HepG2 (cell line): Measurements from ENCODE around the gene MACROD2. TPM values are rescaled to one million over a fixed set of nuclear protein-coding genes. Genes with fewer than 3 reads are reported as not detected.

ENCODE experiments used
- ATAC-seq: fragments of 200-7000 bp; cut with Tn5 transposase; 3 replicates; pipeline ENCODE4 v1.9.1; 2020; ENCODE audit warnings: mild to moderate bottlenecking, moderate library complexity
- BruUV-seq: library from RNA; stranded (reverse); fragments of 400-500 nt; replicated peaks from 2 replicates; lab custom pipeline; 2021; lab: Mats Ljungman, UMichigan
- CTCF ChIA-PET: fragments of 300-600 bp; formaldehyde crosslinking; extraction: SDS; loops from one replicate; lab custom pipeline; 2021; ENCODE audit warnings: low total read pairs, inconsistent platforms, low intra/inter-chr PET ratio; lab: Yijun Ruan, JAX
- POLR2A ChIA-PET: fragments of 350-600 bp; sonication (Branson Sonifier 250); formaldehyde crosslinking; loops from one replicate; lab custom pipeline; 2020; ENCODE audit warnings: antibody characterized with exemption, inconsistent platforms; lab: Yijun Ruan, JAX
- DNase-seq: peaks from one replicate; pipeline ENCODE4 v3.0.0-alpha.2; 2015; ENCODE audit warnings: low spot score
- FAIRE-seq: peaks from 3 replicates; lab custom pipeline; 2011; peaks lifted over from hg19 to GRCh38; lab: Jason Lieb, UNC
- H2AFZ ChIP-seq: one replicate; pipeline ENCODE4 v1.6.1; 2011; ENCODE audit warnings: low read length, inconsistent platforms
- H3K27ac ChIP-seq: fragments of 300-600 bp; 3 replicates; pipeline ENCODE4 v1.8.0; 2011; ENCODE audit warnings: mixed run types, mild to moderate bottlenecking, mixed read lengths, low read length, inconsistent platforms; ENCODE audit not compliant: insufficient read depth; ENCODE audit errors: extremely low read length
- H3K27me3 ChIP-seq, 2 experiments: fragments of 200-600 bp in 1 of 2; 2 replicates in 1 of 2; 3 replicates in 1 of 2; pipeline versions ENCODE4 v1.6.0 to v1.8.0; 2011; ENCODE audit warnings: low read length in 2 of 2, mild to moderate bottlenecking in 2 of 2, moderate library complexity in 2 of 2, inconsistent platforms in 1 of 2; ENCODE audit not compliant: insufficient read depth in 2 of 2, control insufficient read depth in 1 of 2
- H3K36me3 ChIP-seq, 2 experiments: fragments of 200-600 bp in 1 of 2; replicated peaks in 1 of 2; 2 replicates in 1 of 2; 3 replicates in 1 of 2; pipeline versions ENCODE4 v1.5.1 to v1.8.0; 2011; ENCODE audit warnings: low read length in 2 of 2, inconsistent platforms in 1 of 2; ENCODE audit not compliant: insufficient read depth in 2 of 2, control insufficient read depth in 1 of 2
- H3K4me1 ChIP-seq: 2 replicates; pipeline ENCODE4 v1.5.1; 2012; ENCODE audit warnings: low read length, inconsistent platforms; ENCODE audit not compliant: insufficient read depth
- H3K4me2 ChIP-seq: 2 replicates; pipeline ENCODE4 v1.6.0; 2011; ENCODE audit warnings: low read depth, low read length, inconsistent platforms
- H3K4me3 ChIP-seq, 3 experiments: fragments of 200-600 bp in 1 of 3; sonication (generic), shearing (Covaris generic) in 1 of 3; replicated peaks in 1 of 3; 2 replicates each; pipeline ENCODE4 v1.5.1; 2011 to 2016; ENCODE audit warnings: low read length in 3 of 3, inconsistent platforms in 2 of 3, low read depth in 2 of 3, mild to moderate bottlenecking in 2 of 3, control low read depth in 1 of 3, mixed read lengths in 1 of 3; ENCODE audit not compliant: insufficient read depth in 1 of 3
- H3K79me2 ChIP-seq: one replicate; pipeline ENCODE4 v1.6.1; 2011; ENCODE audit warnings: low read length, inconsistent platforms; ENCODE audit not compliant: insufficient read depth
- H3K9ac ChIP-seq: 2 replicates; pipeline ENCODE4 v1.6.0; 2011; ENCODE audit warnings: mild to moderate bottlenecking, low read depth, low read length, inconsistent platforms; ENCODE audit not compliant: insufficient read depth
- H3K9me3 ChIP-seq: 2 replicates; pipeline ENCODE4 v1.5.1; 2012; ENCODE audit warnings: mild to moderate bottlenecking, low read length
- H4K20me1 ChIP-seq: 2 replicates; pipeline ENCODE4 v1.6.0; 2011; ENCODE audit warnings: inconsistent platforms, mild to moderate bottlenecking, low read length, moderate library complexity; ENCODE audit not compliant: insufficient read depth
- ATF7 ChIP-seq, 2 experiments: fragments of 450-650 bp in 1 of 2; sonication (generic) in 1 of 2; formaldehyde crosslinking in 1 of 2; IDR thresholded peaks; 2 replicates each; pipeline versions ENCODE4 v1.4.0 to v1.6.1; 2016 to 2020; ENCODE audit warnings: antibody characterized with exemption in 1 of 2, mild to moderate bottlenecking in 1 of 2, missing genetic modification reagents in 1 of 2
- CBX5 ChIP-seq: sonication (generic); formaldehyde crosslinking; IDR thresholded peaks from 2 replicates; pipeline ENCODE4 v1.4.0; 2020; ENCODE audit warnings: missing genetic modification reagents, borderline replicate concordance
- FOSL2 ChIP-seq: sonication (generic); formaldehyde crosslinking; IDR thresholded peaks from 2 replicates; pipeline ENCODE4 v1.4.0; 2020; ENCODE audit warnings: missing genetic modification reagents
- HMG20A ChIP-seq: IDR thresholded peaks from 2 replicates; pipeline ENCODE4 v1.6.1; 2016; ENCODE audit warnings: borderline replicate concordance
- PHF20 ChIP-seq: sonication (generic); formaldehyde crosslinking; IDR thresholded peaks from 2 replicates; pipeline ENCODE4 v1.5.0; 2020; ENCODE audit warnings: mild to moderate bottlenecking, missing genetic modification reagents
- ZNF441 ChIP-seq: sonication (generic); formaldehyde crosslinking; IDR thresholded peaks from 2 replicates; pipeline ENCODE4 v1.7.0; 2021; ENCODE audit warnings: missing genetic modification reagents, borderline replicate concordance
- ZNF556 ChIP-seq: sonication (generic); formaldehyde crosslinking; IDR thresholded peaks from 2 replicates; pipeline ENCODE4 v1.4.0; 2020; ENCODE audit warnings: mild to moderate bottlenecking, missing genetic modification reagents, borderline replicate concordance
- WGBS: methylation state at CpG from one replicate; pipeline ENCODE4 v1.1.6; 2017; ENCODE audit warnings: low lambda C conversion rate; 5-methylcytosine and 5-hydroxymethylcytosine counted together
- in situ Hi-C: cut with HindIII; loops from 2 replicates; pipeline ENCODE4 v1.10.0; 2017; ENCODE audit warnings: low pct_unique_long_range_greater_than_20kb; ENCODE audit not compliant: extremely low pct_ligation_motif_present
- intact Hi-C: fragments of 100-400 bp; cut with micrococcal nuclease; formaldehyde crosslinking; loops from one replicate; pipeline ENCODE4 v1.10.0; 2022; ENCODE audit not compliant: unreplicated experiment
- polyA plus RNA-seq, 8 experiments: library from polyadenylated mRNA; depleted of rRNA in 3 of 8; stranded (reverse) in 7 of 8; unstranded in 1 of 8; fragments of >200 nt; fragmentation: Illumina TruSeq in 4 of 8; extraction: Trizol in 4 of 8; gene quantifications; 2 replicates each; pipeline versions ENCODE4 v1.2.1 to v1.2.3, GENCODE V29; 2011 to 2016; ENCODE audit warnings: low read depth in 4 of 8, missing spikeins in 1 of 8, mixed read lengths in 1 of 8; ENCODE audit not compliant: insufficient read depth in 1 of 8
- total RNA-seq, 5 experiments: library from RNA; depleted of rRNA; stranded (reverse); fragments of >200 nt; fragmentation: Illumina TruSeq; extraction: Trizol; gene quantifications; 2 replicates each; pipeline ENCODE4 v1.2.3, GENCODE V29; 2016; ENCODE audit warnings: low read depth in 1 of 5
- TF ChIP-seq, protein P1 (sequence below): sonication (generic); formaldehyde crosslinking; IDR thresholded peaks from 2 replicates; pipeline ENCODE4 v1.5.0; 2020; ENCODE audit warnings: mild to moderate bottlenecking, missing genetic modification reagents
- TF ChIP-seq, protein P2 (sequence below): sonication (generic); formaldehyde crosslinking; IDR thresholded peaks from 2 replicates; pipeline ENCODE4 v1.4.0; 2020; ENCODE audit warnings: missing genetic modification reagents
- TF ChIP-seq, protein P3 (sequence below): sonication (generic); formaldehyde crosslinking; IDR thresholded peaks from 2 replicates; pipeline ENCODE4 v1.4.0; 2020; ENCODE audit warnings: missing genetic modification reagents
- TF ChIP-seq, protein P4 (sequence below): sonication (generic); formaldehyde crosslinking; IDR thresholded peaks from 2 replicates; pipeline ENCODE4 v1.4.0; 2020; ENCODE audit warnings: mild to moderate bottlenecking, missing genetic modification reagents
- TF ChIP-seq, protein P5 (sequence below): sonication (generic); formaldehyde crosslinking; IDR thresholded peaks from 2 replicates; pipeline ENCODE4 v1.4.0; 2020; ENCODE audit warnings: missing genetic modification reagents

Gene MACROD2
- total and polyA plus RNA-seq, 2 of the 13 experiments (the other 11 are each of a cell fraction or from before 2014, with no cell fraction given): 0.13 to 0.51 TPM

DNA sequence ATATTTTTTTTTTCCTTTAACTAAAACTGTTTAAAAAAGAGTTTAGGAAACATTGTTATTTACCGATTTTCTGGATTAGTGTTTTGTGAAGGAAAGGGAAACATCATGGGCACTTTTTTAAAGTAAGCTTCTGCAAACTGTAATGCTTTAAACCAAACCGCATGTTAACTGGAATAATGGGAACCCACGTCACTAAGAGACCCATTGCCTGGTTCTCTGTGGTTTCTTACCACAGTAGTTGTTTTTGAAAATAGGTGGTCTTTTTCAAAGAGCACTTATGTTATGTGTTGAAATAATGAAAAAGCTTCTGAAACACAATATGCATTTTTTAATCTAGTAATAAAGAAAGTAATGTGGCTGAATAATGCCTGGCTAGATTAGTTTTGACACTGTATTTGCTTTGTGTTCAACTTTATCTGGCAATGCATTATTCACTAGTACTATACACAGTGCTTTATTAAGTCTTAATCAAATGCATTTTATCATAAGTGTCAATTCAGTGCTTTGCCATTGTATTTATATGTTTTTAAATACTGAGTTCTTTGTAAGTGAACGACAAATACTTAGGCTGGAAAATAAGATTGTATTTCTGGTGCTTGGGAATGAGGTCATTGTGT, 1096.2 kb downstream of the MACROD2 start:
- FAIRE-seq: no peak
- H3K4me3 ChIP-seq: no peak overlapping the region
- ATAC-seq: no peak
- no peaks in the 10 kb centered on the region for H3K36me3 ChIP-seq
- no peaks in the 10 kb centered on the region for H3K79me2 ChIP-seq
- 57% methylated on average over 4 of the region's 4 CpGs for WGBS
- ChIA-PET CTCF (no interaction called here), POLR2A (no interaction called here)
- H3K4me1 ChIP-seq: no peaks in the 10 kb centered on the region
- no peak overlapping the region for H3K27ac ChIP-seq
- BruUV-seq: no TSS peak
- H3K4me2 ChIP-seq: no peak overlapping the region
- H2AFZ ChIP-seq: no peak overlapping the region
- in situ Hi-C loops: no loop called here
- no peak overlapping the region for H3K9ac ChIP-seq
- no peaks in the 10 kb centered on the region for H4K20me1 ChIP-seq
- no peaks in the 10 kb centered on the region for H3K9me3 ChIP-seq
- H3K27me3 ChIP-seq: no peaks in the 10 kb centered on the region
- DNase-seq: no peak
- intact Hi-C loops: no loop called here
- TF ChIP-seq ZNF441 (CRISPR knock-in tag): no peak
- no peak for TF ChIP-seq HMG20A (CRISPR knock-in tag)
- TF ChIP-seq, protein P1, sequence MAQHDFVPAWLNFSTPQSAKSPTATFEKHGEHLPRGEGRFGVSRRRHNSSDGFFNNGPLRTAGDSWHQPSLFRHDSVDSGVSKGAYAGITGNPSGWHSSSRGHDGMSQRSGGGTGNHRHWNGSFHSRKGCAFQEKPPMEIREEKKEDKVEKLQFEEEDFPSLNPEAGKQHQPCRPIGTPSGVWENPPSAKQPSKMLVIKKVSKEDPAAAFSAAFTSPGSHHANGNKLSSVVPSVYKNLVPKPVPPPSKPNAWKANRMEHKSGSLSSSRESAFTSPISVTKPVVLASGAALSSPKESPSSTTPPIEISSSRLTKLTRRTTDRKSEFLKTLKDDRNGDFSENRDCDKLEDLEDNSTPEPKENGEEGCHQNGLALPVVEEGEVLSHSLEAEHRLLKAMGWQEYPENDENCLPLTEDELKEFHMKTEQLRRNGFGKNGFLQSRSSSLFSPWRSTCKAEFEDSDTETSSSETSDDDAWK (CRISPR knock-in tag): no peak
- TF ChIP-seq FOSL2: no peak
- TF ChIP-seq PHF20 (CRISPR knock-in tag): no peak
- TF ChIP-seq ATF7 (IDR thresholded peaks at IDR 0.05): no peak
- TF ChIP-seq ATF7 (CRISPR knock-in tag; IDR thresholded peaks at IDR 0.05): no peak
- no peak for TF ChIP-seq CBX5 (CRISPR knock-in tag)
- TF ChIP-seq, protein P2, sequence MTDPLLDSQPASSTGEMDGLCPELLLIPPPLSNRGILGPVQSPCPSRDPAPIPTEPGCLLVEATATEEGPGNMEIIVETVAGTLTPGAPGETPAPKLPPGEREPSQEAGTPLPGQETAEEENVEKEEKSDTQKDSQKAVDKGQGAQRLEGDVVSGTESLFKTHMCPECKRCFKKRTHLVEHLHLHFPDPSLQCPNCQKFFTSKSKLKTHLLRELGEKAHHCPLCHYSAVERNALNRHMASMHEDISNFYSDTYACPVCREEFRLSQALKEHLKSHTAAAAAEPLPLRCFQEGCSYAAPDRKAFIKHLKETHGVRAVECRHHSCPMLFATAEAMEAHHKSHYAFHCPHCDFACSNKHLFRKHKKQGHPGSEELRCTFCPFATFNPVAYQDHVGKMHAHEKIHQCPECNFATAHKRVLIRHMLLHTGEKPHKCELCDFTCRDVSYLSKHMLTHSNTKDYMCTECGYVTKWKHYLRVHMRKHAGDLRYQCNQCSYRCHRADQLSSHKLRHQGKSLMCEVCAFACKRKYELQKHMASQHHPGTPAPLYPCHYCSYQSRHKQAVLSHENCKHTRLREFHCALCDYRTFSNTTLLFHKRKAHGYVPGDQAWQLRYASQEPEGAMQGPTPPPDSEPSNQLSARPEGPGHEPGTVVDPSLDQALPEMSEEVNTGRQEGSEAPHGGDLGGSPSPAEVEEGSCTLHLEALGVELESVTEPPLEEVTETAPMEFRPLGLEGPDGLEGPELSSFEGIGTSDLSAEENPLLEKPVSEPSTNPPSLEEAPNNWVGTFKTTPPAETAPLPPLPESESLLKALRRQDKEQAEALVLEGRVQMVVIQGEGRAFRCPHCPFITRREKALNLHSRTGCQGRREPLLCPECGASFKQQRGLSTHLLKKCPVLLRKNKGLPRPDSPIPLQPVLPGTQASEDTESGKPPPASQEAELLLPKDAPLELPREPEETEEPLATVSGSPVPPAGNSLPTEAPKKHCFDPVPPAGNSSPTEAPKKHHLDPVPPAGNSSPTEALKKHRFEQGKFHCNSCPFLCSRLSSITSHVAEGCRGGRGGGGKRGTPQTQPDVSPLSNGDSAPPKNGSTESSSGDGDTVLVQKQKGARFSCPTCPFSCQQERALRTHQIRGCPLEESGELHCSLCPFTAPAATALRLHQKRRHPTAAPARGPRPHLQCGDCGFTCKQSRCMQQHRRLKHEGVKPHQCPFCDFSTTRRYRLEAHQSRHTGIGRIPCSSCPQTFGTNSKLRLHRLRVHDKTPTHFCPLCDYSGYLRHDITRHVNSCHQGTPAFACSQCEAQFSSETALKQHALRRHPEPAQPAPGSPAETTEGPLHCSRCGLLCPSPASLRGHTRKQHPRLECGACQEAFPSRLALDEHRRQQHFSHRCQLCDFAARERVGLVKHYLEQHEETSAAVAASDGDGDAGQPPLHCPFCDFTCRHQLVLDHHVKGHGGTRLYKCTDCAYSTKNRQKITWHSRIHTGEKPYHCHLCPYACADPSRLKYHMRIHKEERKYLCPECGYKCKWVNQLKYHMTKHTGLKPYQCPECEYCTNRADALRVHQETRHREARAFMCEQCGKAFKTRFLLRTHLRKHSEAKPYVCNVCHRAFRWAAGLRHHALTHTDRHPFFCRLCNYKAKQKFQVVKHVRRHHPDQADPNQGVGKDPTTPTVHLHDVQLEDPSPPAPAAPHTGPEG (CRISPR knock-in tag): no peak
- TF ChIP-seq, protein P3, sequence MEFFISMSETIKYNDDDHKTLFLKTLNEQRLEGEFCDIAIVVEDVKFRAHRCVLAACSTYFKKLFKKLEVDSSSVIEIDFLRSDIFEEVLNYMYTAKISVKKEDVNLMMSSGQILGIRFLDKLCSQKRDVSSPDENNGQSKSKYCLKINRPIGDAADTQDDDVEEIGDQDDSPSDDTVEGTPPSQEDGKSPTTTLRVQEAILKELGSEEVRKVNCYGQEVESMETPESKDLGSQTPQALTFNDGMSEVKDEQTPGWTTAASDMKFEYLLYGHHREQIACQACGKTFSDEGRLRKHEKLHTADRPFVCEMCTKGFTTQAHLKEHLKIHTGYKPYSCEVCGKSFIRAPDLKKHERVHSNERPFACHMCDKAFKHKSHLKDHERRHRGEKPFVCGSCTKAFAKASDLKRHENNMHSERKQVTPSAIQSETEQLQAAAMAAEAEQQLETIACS: no peak
- TF ChIP-seq ZNF556: no peak
- TF ChIP-seq, protein P4, sequence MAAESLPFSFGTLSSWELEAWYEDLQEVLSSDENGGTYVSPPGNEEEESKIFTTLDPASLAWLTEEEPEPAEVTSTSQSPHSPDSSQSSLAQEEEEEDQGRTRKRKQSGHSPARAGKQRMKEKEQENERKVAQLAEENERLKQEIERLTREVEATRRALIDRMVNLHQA (CRISPR knock-in tag): no peak
- TF ChIP-seq, protein P5, sequence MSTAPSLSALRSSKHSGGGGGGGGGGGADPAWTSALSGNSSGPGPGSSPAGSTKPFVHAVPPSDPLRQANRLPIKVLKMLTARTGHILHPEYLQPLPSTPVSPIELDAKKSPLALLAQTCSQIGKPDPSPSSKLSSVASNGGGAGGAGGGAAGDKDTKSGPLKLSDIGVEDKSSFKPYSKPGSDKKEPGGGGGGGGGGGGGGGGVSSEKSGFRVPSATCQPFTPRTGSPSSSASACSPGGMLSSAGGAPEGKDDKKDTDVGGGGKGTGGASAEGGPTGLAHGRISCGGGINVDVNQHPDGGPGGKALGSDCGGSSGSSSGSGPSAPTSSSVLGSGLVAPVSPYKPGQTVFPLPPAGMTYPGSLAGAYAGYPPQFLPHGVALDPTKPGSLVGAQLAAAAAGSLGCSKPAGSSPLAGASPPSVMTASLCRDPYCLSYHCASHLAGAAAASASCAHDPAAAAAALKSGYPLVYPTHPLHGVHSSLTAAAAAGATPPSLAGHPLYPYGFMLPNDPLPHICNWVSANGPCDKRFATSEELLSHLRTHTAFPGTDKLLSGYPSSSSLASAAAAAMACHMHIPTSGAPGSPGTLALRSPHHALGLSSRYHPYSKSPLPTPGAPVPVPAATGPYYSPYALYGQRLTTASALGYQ: no peak
